OCI-LY7 (cell line): Measurements from ENCODE around the gene NR2F2.

ENCODE experiments used
- EZH2phosphoT487 ChIP-seq: fragments of 200-600 bp; sonication (generic); IDR thresholded peaks from 2 replicates; pipeline ENCODE4 v1.6.1; 2018; ENCODE audit warnings: low read depth, borderline replicate concordance, mild to moderate bottlenecking, mixed run types, antibody characterized with exemption, low read length, moderate library complexity, mixed read lengths
- TF ChIP-seq, protein P1 (sequence below): fragments of 200-600 bp; sonication (generic); conservative IDR thresholded peaks from 2 replicates; pipeline ENCODE4 v1.5.1; 2014; ENCODE audit warnings: mild to moderate bottlenecking, antibody characterized with exemption, low read length, moderate library complexity, mixed read lengths

GRCh38 chr15:96338766-96339618 is 8.5 kb downstream of the NR2F2 start:
- TF ChIP-seq, protein P1, sequence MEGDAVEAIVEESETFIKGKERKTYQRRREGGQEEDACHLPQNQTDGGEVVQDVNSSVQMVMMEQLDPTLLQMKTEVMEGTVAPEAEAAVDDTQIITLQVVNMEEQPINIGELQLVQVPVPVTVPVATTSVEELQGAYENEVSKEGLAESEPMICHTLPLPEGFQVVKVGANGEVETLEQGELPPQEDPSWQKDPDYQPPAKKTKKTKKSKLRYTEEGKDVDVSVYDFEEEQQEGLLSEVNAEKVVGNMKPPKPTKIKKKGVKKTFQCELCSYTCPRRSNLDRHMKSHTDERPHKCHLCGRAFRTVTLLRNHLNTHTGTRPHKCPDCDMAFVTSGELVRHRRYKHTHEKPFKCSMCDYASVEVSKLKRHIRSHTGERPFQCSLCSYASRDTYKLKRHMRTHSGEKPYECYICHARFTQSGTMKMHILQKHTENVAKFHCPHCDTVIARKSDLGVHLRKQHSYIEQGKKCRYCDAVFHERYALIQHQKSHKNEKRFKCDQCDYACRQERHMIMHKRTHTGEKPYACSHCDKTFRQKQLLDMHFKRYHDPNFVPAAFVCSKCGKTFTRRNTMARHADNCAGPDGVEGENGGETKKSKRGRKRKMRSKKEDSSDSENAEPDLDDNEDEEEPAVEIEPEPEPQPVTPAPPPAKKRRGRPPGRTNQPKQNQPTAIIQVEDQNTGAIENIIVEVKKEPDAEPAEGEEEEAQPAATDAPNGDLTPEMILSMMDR, result no peak
- no peak for TF ChIP-seq EZH2phosphoT487
